ENCODE results near the gene GREM2. TPM values are rescaled to one million over a fixed set of nuclear protein-coding genes. Genes with fewer than 3 reads are reported as not detected.

GREM2 gene
- total and polyA plus RNA-seq, 2 of the 4 experiments (the other 2 are of a cell fraction) = 3.0 to 14.2 TPM

DNA sequence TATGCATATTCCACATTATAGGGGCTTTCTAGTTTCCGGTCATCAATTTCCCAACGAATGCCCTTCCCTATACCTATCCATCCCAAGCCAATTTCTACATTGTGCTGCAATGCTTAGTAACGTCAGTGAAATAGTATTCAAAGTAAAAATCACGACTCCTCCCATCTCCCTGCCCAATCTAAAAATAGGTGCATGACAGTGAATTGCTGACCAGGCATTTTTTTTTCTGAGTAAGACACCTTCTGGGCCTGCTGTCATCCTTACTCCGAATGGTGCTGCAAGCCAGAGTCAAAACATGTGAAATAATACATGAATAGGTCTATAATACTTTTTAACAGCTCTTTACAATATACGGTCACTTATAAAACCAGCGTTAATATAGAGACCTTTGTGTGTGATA is 120.2 kb downstream of the GREM2 start:
- H3K79me1 ChIP-seq (ENCODE audit: low read depth in 1 of 2, low read length in 2 of 2) = peaks cover 0 to 26% of the 10 kb centered on the region in 2 experiments; a peak in 2 of 4 replicates
- dilution Hi-C loops (cut with HindIII; ENCODE audit: low sequenced_read_pairs, unreplicated experiment) = no loop called here
- no peak overlapping the region for H3K14ac ChIP-seq (replicated peaks; ENCODE audit: low read depth, low read length)
- no peak overlapping the region for H2AFZ ChIP-seq (replicated peaks; ENCODE audit: low read length, poor library complexity)
- H4K91ac ChIP-seq (ENCODE audit: insufficient read depth, low read depth, low read length) = no peak overlapping the region
- H3K56ac ChIP-seq (ENCODE audit: extremely low read depth, insufficient read depth, low read length) = no peak overlapping the region
- H2AK5ac ChIP-seq (ENCODE audit: low read depth, low read length) = no peak overlapping the region
- no peaks in the 10 kb centered on the region; the same call in 1 of the 2 replicates for H3K36me3 ChIP-seq (ENCODE audit: control insufficient read depth, insufficient read depth, low read length)
- in situ Hi-C loops (cut with MboI; ENCODE audit: low sequenced_read_pairs) = no loop called here
- H4K20me1 ChIP-seq (ENCODE audit: insufficient read depth, low read length) = no peaks in the 10 kb centered on the region
- no TSS peak for BruUV-seq (replicated peaks)
- peak; percentile 99 for TF ChIP-seq MAFK (IDR thresholded peaks at IDR 0.05; ENCODE audit: low read depth, low read length)
- no peak for TF ChIP-seq RAD21 (IDR thresholded peaks at IDR 0.05; ENCODE audit: low read length)
- no peaks in the 10 kb centered on the region for H3K27me3 ChIP-seq (ENCODE audit: control insufficient read depth, insufficient read depth, low read length)
- no peak overlapping the region for H3K23ac ChIP-seq (ENCODE audit: low read depth, low read length)
- H3K9me3 ChIP-seq (ENCODE audit: control insufficient read depth, insufficient read depth, low read length) = no peaks in the 10 kb centered on the region
- no peak overlapping the region for H3K9ac ChIP-seq (ENCODE audit: low read depth, low read length)
- H3K4me3 ChIP-seq (ENCODE audit: insufficient read depth, low read depth, low read length) = no peak overlapping the region
- H3K9me1 ChIP-seq (ENCODE audit: insufficient read depth, low read length) = peaks cover 7% of the 10 kb centered on the region
- no peak overlapping the region for H3K4me2 ChIP-seq (ENCODE audit: low read depth, low read length)
- peak overlapping the region; percentile 27; the same call in 1 of the 2 replicates for H2BK20ac ChIP-seq (ENCODE audit: low read depth, low read length)
- peak overlapping the region; percentile 50 for H2BK5ac ChIP-seq (ENCODE audit: low read depth, low read length, poor library complexity, severe bottlenecking)
- no peak overlapping the region for H2AK9ac ChIP-seq (replicated peaks; ENCODE audit: low read depth, low read length, poor library complexity)
- H2BK120ac ChIP-seq (ENCODE audit: low read depth, low read length) = peak overlapping the region; percentile 20; the same call in 1 of the 2 replicates
- DNase-seq (no peak), ATAC-seq (ENCODE audit: low read depth) (no peak)
- H4K8ac ChIP-seq (ENCODE audit: low read depth in 2 of 2, low read length in 2 of 2) = peak overlapping the region in 1 of 2 experiments; percentile 51; a peak in 1 of 4 replicates
- H4K5ac ChIP-seq (ENCODE audit: low read depth, low read length) = no peak overlapping the region
- ChIA-PET POLR2A (ENCODE audit: unreplicated experiment) (no interaction called here), CTCF (no interaction called here)
- no peak overlapping the region for H3K18ac ChIP-seq (ENCODE audit: low read depth, low read length)
- peaks cover 3% of the 10 kb centered on the region for H3K4me1 ChIP-seq (ENCODE audit: control insufficient read depth, insufficient read depth, low read length)
- H3K27ac ChIP-seq (ENCODE audit: insufficient read depth, low read length) = no peak overlapping the region
- WGBS, 2 experiments (ENCODE audit: extremely low coverage in 2 of 2, insufficient read length in 1 of 2) = no CpG with 5 or more reads among the region's 7 CpGs
- intact Hi-C loops (cut with micrococcal nuclease) = no loop called here
- no peak overlapping the region; the same call in 2 of the 3 replicates for H2BK15ac ChIP-seq (ENCODE audit: low read depth, low read length)
- peak overlapping the region; percentile 4; the same call in 1 of the 2 replicates for H3K4ac ChIP-seq (ENCODE audit: low read depth, low read length)

Measured in IMR-90 (cell line).